PC-3 (cell line): Measurements from ENCODE around the gene GREB1L. TPM values are rescaled to one million over a fixed set of nuclear protein-coding genes. Genes with fewer than 3 reads are reported as not detected.

Source experiments
- ATAC-seq: fragments of 200-7000 bp; cut with Tn5 transposase; 2 replicates; pipeline ENCODE4 v1.9.1; 2020; ENCODE audit warnings: mild to moderate bottlenecking, moderate library complexity
- BruUV-seq: library from RNA; stranded (reverse); fragments of 400-500 nt; replicated peaks from 2 replicates; lab custom pipeline; 2021; lab: Mats Ljungman, UMichigan
- CTCF ChIA-PET: fragments of 300-600 bp; sonication (Branson Sonifier 250); formaldehyde crosslinking; loops from one replicate; lab custom pipeline; 2022; ENCODE audit warnings: antibody characterized with exemption; lab: Charles Lee
- POLR2A ChIA-PET: fragments of 300-600 bp; sonication (Branson Sonifier 250); formaldehyde crosslinking; loops from one replicate; lab custom pipeline; 2022; ENCODE audit warnings: antibody characterized with exemption; ENCODE audit not compliant: unreplicated experiment; lab: Charles Lee
- DNase-seq: peaks from one replicate; pipeline ENCODE4 v3.0.0-alpha.2; 2015
- H2AFZ ChIP-seq: fragments of 300-600 bp; sonication (generic); 2 replicates; pipeline ENCODE4 v1.6.0; 2016; ENCODE audit warnings: antibody characterized with exemption, low read length
- H3F3A ChIP-seq: fragments of 300-600 bp; sonication (generic); one replicate; pipeline ENCODE4 v1.6.0; 2017; ENCODE audit warnings: antibody characterized with exemption, low read length, control low read depth, mild to moderate bottlenecking; ENCODE audit not compliant: unreplicated experiment
- H3K27ac ChIP-seq: fragments of 300-600 bp; sonication (generic); 2 replicates; pipeline ENCODE4 v1.5.1; 2016; ENCODE audit warnings: mild to moderate bottlenecking, low read length
- H3K27me3 ChIP-seq: fragments of 300-600 bp; sonication (generic); 2 replicates; pipeline ENCODE4 v1.6.1; 2016; ENCODE audit warnings: low read length, mixed read lengths
- H3K36me3 ChIP-seq: fragments of 300-600 bp; sonication (generic); 2 replicates; pipeline ENCODE4 v1.6.1; 2016; ENCODE audit warnings: low read depth, mixed run types, low read length, mixed read lengths
- H3K4me1 ChIP-seq: fragments of 300-600 bp; sonication (generic); 2 replicates; pipeline ENCODE4 v1.5.1; 2016; ENCODE audit warnings: low read length; ENCODE audit not compliant: insufficient read depth
- H3K4me2 ChIP-seq: fragments of 300-600 bp; sonication (generic); 2 replicates; pipeline ENCODE4 v1.6.0; 2016; ENCODE audit warnings: low read length
- H3K4me3 ChIP-seq: fragments of 300-600 bp; sonication (generic); 2 replicates; pipeline ENCODE4 v1.5.1; 2016; ENCODE audit warnings: mild to moderate bottlenecking, low read length, mixed read lengths
- H3K79me2 ChIP-seq: fragments of 300-600 bp; sonication (generic); 2 replicates; pipeline ENCODE4 v1.6.1; 2017; ENCODE audit warnings: low read length, mixed read lengths
- H3K9ac ChIP-seq: fragments of 300-600 bp; sonication (generic); 2 replicates; pipeline ENCODE4 v1.6.0; 2016; ENCODE audit warnings: mild to moderate bottlenecking, low read length
- H3K9me2 ChIP-seq: fragments of 300-600 bp; sonication (generic); replicated peaks from 2 replicates; pipeline ENCODE4 v1.6.1; 2016; ENCODE audit warnings: mixed run types, low read length, mixed read lengths
- H3K9me3 ChIP-seq: fragments of 300-600 bp; sonication (generic); 2 replicates; pipeline ENCODE4 v1.6.1; 2016; ENCODE audit warnings: low read length, mixed read lengths
- H4K20me1 ChIP-seq: fragments of 300-600 bp; sonication (generic); 2 replicates; pipeline ENCODE4 v1.6.1; 2016; ENCODE audit warnings: low read length, mixed read lengths
- EZH2 ChIP-seq: fragments of 300-600 bp; sonication (generic); IDR thresholded peaks from one replicate; pipeline ENCODE4 v1.6.1; 2017; ENCODE audit warnings: antibody characterized with exemption, mild to moderate bottlenecking, low read length; ENCODE audit not compliant: unreplicated experiment
- EZH2phosphoT487 ChIP-seq: fragments of 300-600 bp; sonication (generic); IDR thresholded peaks from 2 replicates; pipeline ENCODE4 v1.6.1; 2018; ENCODE audit warnings: mild to moderate bottlenecking, antibody characterized with exemption, low read length, borderline replicate concordance
- intact Hi-C: fragments of 100-400 bp; cut with micrococcal nuclease; formaldehyde crosslinking; loops from 2 replicates; pipeline ENCODE4 v1.9.0; 2023
- total RNA-seq: library from RNA; depleted of rRNA; stranded (reverse); fragments of >200 nt; gene quantifications from 2 replicates; pipeline ENCODE4 v1.2.3, GENCODE V29; 2014
- TF ChIP-seq, protein P1 (sequence below): fragments of 300-600 bp; sonication (generic); conservative IDR thresholded peaks from 2 replicates; pipeline ENCODE4 v1.5.1; 2017; ENCODE audit warnings: antibody characterized with exemption, low read depth, mild to moderate bottlenecking, low read length

GREB1L gene
- total RNA-seq, 1 experiment from 2014 or later: 10.3 TPM

DNA sequence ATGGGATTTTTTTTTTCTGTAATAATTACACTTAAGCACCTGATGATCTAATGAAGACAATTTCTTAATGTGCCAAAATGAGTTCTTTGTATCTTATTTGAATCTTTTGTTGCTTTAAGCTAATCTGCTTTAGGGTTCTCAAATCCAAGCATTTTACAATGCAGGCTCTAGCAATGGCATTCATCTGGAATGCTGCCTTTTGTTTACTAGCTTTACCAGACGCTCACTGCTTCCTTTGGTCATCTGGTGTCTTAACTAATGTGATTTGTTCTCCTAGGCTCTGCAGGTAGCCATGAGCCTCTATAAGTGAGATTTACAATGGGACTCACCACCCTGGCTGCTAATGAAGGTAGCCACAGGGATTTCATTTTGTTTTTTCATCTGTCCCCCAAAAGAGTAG, 100.3 kb downstream of the GREB1L start:
- no TSS peak for BruUV-seq
- Histone ChIP-seq H3K27me3 (no peaks in the 10 kb centered on the region), H3K36me3 (no peaks in the 10 kb centered on the region), H3K4me1 (peaks cover 21% of the 10 kb centered on the region), H4K20me1 (no peaks in the 10 kb centered on the region), H3K4me2 (no peak overlapping the region), H2AFZ (no peak overlapping the region), H3K27ac (no peak overlapping the region), H3K4me3 (no peak overlapping the region), H3K9me3 (no peaks in the 10 kb centered on the region), H3F3A (no peaks in the 10 kb centered on the region), H3K79me2 (no peaks in the 10 kb centered on the region), H3K9ac (no peak overlapping the region), H3K9me2 (0 out of 2 replicates have a peak, but pooled peaks cover 4% of the 10 kb centered on the region)
- ATAC-seq (no peak), DNase-seq (no peak)
- CTCF ChIA-PET: no interaction called here
- intact Hi-C loops: no loop called here
- TF ChIP-seq EZH2 (no peak), EZH2phosphoT487 (no peak)
- POLR2A ChIA-PET: no interaction called here

DNA sequence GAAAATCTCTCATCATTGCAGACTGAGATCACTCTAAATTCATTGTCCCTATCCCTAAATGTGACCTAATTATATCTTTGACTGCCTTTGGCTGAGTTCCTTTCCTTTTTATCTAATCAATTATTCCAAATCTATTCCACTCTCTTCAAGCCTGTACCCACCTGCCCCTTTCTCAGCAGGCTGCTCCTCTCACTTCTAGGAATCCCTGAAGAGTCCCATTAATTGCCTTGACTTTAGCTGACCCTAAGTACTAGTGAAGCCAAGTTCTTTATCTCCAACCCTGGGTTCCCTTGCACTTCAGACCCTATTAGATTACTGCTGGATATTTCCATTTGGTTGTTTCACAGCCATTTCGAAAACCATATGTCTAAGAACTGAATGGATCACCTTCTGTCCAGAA, 102.8 kb downstream of the GREB1L start:
- Histone ChIP-seq H2AFZ (no peak overlapping the region), H3K79me2 (no peaks in the 10 kb centered on the region), H3K4me1 (peaks cover 21% of the 10 kb centered on the region), H3K4me2 (no peak overlapping the region), H3K9ac (no peak overlapping the region), H3K36me3 (no peaks in the 10 kb centered on the region), H3K27me3 (no peaks in the 10 kb centered on the region), H3K4me3 (no peak overlapping the region), H3K9me3 (no peaks in the 10 kb centered on the region), H3F3A (no peaks in the 10 kb centered on the region), H3K9me2 (0 out of 2 replicates have a peak, but pooled peaks cover 4% of the 10 kb centered on the region), H3K27ac (no peak overlapping the region), H4K20me1 (no peaks in the 10 kb centered on the region)
- ATAC-seq (no peak), DNase-seq (no peak)
- intact Hi-C loops: no loop called here
- TF ChIP-seq, protein P1, sequence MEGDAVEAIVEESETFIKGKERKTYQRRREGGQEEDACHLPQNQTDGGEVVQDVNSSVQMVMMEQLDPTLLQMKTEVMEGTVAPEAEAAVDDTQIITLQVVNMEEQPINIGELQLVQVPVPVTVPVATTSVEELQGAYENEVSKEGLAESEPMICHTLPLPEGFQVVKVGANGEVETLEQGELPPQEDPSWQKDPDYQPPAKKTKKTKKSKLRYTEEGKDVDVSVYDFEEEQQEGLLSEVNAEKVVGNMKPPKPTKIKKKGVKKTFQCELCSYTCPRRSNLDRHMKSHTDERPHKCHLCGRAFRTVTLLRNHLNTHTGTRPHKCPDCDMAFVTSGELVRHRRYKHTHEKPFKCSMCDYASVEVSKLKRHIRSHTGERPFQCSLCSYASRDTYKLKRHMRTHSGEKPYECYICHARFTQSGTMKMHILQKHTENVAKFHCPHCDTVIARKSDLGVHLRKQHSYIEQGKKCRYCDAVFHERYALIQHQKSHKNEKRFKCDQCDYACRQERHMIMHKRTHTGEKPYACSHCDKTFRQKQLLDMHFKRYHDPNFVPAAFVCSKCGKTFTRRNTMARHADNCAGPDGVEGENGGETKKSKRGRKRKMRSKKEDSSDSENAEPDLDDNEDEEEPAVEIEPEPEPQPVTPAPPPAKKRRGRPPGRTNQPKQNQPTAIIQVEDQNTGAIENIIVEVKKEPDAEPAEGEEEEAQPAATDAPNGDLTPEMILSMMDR: no peak
- TF ChIP-seq EZH2: no peak
- TF ChIP-seq EZH2phosphoT487: no peak
- ChIA-PET POLR2A (no interaction called here), CTCF (no interaction called here)
- no TSS peak for BruUV-seq

DNA sequence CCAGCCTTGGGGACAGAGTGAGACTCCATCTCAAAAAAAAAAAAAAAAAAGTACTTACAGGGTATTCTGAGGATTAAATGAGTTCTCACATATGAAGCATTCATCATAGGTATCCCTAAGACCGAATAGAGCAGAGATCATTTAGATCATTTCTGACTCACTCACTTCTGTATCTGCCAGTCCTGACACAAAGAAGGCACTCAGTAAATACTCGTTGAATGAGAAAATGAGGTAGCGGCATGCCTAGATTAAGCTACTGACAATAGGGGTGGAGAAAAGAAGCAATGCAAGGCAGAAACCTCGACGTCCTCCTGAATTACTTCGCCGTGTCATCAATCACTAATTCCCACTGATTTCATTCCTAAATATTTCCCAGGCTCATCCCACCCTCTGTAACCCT, 103.8 kb downstream of the GREB1L start:
- TF ChIP-seq, protein P1: no peak
- TF ChIP-seq EZH2phosphoT487: no peak
- no peak for TF ChIP-seq EZH2
- Histone ChIP-seq H2AFZ (no peak overlapping the region), H3K4me3 (no peak overlapping the region), H3K9me2 (0 out of 2 replicates have a peak, but pooled peaks cover 4% of the 10 kb centered on the region), H3K9me3 (no peaks in the 10 kb centered on the region), H3F3A (no peaks in the 10 kb centered on the region), H3K27ac (no peak overlapping the region), H3K36me3 (no peaks in the 10 kb centered on the region), H3K27me3 (no peaks in the 10 kb centered on the region), H3K4me1 (peaks cover 17% of the 10 kb centered on the region), H3K79me2 (no peaks in the 10 kb centered on the region), H3K4me2 (no peak overlapping the region), H3K9ac (no peak overlapping the region), H4K20me1 (no peaks in the 10 kb centered on the region)
- ATAC-seq (no peak), DNase-seq (no peak)
- ChIA-PET POLR2A (no interaction called here), CTCF (no interaction called here)
- intact Hi-C loops: no loop called here
- no TSS peak for BruUV-seq
